GM10266 (cell line): ENCODE data around the gene ZNF385A.
"Not testable (repeated sequence)": the region's sequence is repeated elsewhere in the genome, so short reads cannot be mapped to it uniquely, and the experiment has no call there.

Experiments used
- DNase-seq: peaks from one replicate; pipeline ENCODE4 v3.0.0; 2012; ENCODE audit errors: extremely low spot score
- CTCF ChIP-seq: IDR thresholded peaks from 2 replicates; pipeline ENCODE4 v1.5.1; 2012; ENCODE audit warnings: mild to moderate bottlenecking, low read depth; ENCODE audit not compliant: control insufficient read depth, insufficient read depth; ENCODE audit errors: missing control alignments

ZNF385A gene

DNA sequence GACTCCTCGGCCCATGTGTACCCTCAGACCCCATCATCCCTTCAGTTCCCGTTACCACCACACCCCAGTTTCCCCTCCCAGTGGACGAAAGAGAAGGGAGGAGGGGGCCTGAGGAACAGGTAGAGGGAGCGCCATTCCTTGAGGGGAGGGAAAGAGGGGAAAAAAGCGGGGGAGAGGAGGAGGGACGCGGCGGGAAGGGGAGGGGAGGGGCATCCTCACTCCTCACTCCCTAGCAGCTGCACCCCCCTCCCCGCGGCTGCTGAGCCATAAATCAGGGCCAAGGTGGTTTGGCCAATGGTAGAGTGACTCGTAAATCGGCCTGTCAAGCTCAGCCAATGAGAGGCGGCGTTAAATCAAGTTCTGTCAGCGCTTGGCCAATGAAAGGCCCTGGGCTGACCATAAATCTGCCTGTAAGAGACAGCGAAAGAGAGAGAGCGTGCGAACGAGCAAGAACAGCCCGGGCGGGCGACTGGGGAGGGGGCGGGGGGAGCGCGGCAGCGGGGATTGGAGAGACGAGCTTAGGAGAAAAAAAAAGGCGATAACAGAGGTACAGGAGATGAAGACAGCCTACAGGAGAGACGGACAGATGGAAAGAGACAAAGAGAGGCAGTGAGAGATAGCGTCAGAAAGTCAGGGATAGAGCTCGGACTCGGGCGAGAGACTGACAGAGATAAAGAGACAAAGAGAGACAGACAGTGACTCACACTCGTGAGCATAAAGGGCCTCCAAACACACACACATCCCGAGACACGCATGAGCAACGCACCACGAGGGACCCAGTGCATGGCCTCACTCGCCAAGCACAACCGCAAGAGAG, 25.4 kb downstream of the ZNF385A start:
- no peak for TF ChIP-seq CTCF
- DNase-seq = peak; percentile 94

GRCh38 chr12:54358191-54358944, 26.2 kb downstream of the ZNF385A start:
- no peak for TF ChIP-seq CTCF
- peak; percentile 58 for DNase-seq

DNA sequence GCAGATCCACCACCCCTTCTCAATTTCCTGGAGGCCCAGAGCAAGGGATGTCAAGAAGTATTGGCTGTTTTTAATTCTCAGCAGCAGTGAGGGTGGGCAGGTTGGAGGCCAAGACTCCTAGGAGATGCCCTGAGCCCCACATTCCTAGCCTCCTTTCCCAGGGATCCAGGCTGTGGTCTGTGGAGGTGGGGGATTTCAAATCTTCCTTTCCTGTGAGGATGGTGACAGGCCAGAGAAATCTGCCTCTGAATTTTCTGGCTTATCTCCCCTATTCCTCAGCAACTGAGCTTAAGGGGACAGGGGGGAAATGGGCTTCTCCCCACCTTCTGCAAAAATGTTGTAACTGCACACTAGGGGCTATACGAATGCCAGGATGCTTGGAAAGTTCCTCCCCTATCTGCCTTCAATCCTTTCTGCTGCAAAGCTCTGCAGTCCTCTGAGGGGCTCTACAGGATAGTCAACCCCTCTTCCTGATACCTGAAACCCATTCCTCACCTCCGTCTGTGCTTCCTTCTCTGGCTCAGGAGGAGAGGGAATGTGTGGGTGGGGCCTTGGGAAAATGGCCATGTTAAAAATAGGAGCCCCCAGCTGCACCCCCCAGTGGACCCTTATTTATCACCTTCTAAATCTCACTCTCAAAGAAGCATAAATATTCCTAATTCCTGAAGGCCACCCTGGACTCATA, 26.9 kb downstream of the ZNF385A start:
- no peak for DNase-seq
- TF ChIP-seq CTCF = no peak

DNA sequence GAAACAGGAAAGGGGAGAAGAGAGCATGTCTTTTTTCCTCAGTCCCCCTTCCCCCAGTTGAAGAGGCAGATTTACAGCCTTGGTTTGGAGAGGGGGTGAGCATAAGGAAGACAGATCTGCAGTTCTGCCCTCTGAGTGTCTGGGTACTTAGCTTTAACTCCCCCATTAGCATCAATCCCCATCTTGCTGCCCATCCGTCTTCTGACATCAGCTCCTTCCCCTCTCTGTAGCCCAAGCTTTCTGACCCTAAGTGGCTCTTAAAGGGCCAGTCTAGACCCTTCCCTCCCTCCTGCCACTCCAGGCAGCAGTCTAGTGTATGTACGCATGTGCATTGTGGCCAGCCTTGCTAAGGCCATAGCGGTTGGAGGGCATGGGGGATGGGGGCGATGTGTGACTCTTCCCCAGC, 27.6 kb downstream of the ZNF385A start:
- no peak for DNase-seq
- no peak for TF ChIP-seq CTCF

GRCh38 chr12:54356228-54356627, 28.3 kb downstream of the ZNF385A start:
- no peak for TF ChIP-seq CTCF
- no peak for DNase-seq

GRCh38 chr12:54355104-54355815, 29.3 kb downstream of the ZNF385A start:
- no peak for DNase-seq
- no peak for TF ChIP-seq CTCF

- not testable (repeated sequence) for DNase-seq
Observed at GRCh38 chr12:54354271-54354670, 30.3 kb downstream of the ZNF385A start.
